GM20431 (cell line): ENCODE measurements around the gene STK38.
"Not testable (repeated sequence)": the region's sequence is repeated elsewhere in the genome, so short reads cannot be mapped to it uniquely, and the experiment has no call there.

Experiments
- in situ Hi-C: fragments of 300-500 bp; cut with MseI, MboI; formaldehyde crosslinking; loops from one replicate; pipeline ENCODE4 v1.15.0; 2020; ENCODE audit warnings: low sequenced_read_pairs; ENCODE audit not compliant: unreplicated experiment

STK38 gene

GRCh38 chr6:36546920-36547645 lies at the start of gene STK38:
STK38 (minus strand) TSS chr6:36547479; CDS start chr6:36540202, 7,277 bp downstream.
- in situ Hi-C loops, result no loop called here

DNA sequence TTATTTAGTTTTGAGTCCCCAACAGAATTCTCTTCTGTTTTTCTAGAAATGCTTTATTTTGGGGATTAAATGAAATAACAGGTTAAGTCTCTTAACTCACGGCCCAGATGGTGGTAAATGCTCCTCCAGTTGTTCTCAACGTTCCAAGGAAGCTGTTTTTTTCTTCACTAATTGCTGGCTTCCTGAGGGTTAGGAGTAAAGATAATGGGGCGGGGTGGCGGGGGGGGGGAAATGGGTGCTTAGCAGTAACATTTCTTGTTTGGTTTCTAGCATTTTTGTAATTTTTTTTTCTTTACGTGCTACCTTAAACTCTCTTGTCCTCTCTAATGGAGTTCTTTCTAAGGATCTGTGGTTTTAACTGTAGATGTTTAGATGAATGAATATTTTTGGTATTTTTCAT lies 49.1 kb upstream of the STK38 start:
- in situ Hi-C loops, result no loop called here

DNA sequence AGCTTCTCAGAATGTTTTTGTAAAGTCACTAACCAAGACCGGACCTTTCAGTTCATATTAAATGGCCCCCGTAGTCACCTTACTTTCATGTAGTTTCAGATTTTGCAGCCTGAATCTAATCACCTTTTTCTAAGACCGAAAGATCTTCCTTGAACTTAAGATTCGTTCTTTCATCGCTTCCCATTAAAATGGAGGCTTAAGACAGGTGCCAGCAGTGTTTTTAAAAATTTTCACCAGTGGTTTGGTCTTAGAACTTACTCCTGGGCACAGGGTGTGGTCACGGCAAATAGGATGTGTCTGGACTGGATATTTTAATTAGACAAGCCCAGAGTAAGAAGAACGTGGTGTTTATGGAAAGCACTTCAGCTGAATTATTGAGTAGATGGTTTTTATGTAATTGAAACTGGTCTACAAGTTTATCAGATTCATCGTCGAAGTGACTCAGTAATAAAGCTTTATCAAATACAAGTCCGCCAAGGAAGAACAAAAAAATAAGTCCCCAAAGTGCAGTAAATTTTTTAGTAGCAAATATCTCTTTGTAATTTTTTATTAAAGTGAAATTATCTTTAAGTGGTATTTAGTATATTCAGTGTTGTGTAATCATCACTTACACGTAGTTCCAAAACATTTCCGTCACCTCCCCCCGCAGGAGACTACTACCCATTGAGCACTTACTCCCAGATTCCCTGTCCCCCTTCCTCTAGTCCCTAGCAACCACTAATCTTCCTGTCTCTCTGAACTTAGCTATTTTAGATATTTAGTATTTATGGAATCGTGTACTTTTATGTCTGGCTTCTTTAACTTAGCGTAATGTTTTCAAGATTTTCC lies 47.8 kb upstream of the STK38 start:
- in situ Hi-C loops, result no loop called here

DNA sequence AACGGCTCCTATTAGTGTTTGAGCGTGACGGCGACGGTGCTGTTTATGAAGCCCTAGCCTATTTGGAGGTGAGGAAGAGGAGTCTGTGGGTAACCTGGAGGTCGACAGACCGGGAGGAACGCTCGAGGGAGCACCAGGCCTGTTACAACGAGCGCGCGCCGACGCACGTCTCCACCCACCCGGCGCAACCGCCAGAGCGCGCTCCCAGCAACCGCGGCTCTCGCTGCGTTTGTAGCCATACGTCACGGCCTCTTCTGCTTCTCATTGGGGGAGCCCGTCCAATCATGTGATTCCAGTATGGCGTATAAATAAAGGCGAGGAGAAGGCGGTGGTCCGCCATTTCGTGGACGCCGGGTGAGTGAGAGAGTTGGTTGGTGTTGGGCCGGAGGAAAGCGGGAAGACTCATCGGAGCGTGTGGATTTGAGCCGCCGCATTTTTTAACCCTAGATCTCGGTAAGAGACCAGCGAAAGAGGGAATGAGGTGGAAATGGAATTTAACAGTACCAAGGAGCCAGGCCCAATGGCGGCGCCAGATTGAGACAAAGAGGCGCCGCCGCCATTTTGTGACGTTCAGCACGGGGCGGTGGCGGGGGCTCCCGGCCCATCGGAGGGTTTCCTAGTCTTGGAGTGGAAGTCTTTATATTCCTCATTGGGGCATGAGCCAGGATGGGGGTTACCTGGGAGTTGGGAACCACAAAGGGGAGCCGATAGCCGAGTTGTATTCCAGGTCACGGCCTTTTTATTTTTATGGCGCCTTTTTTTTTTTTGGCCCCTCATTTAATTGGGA lies 46.9 kb upstream of the STK38 start, which contains the start of gene SRSF3:
SRSF3 (plus strand) TSS at position 334 of the 787 bp plus-strand sequence. CDS start 2,401 bp downstream, outside the sequence.
- in situ Hi-C loops, result no loop called here

GRCh38 chr6:36593569-36594028 lies 46.3 kb upstream of the STK38 start:
- in situ Hi-C loops, result no loop called here

GRCh38 chr6:36592221-36592655 lies 45.0 kb upstream of the STK38 start:
- in situ Hi-C loops, result no loop called here

DNA sequence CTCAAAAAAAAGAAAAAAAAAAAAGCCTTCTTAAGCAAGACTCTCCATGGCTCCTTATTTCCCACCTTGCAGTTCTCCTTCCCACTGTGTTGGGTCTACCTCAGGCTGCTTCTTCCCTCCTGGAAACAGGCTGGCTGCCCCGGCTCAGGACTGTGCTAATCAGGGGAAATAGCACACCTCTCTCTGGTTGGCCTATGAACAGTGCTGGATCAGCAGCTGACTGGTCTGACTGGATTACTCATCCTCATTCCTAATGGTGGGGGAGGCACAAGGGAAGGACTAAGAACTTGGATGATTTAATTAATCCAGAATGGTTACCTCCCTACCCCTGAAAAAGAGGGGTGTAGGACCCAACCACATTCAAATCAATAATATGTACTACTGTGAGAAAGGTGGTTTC lies 43.0 kb upstream of the STK38 start:
- in situ Hi-C loops, result no loop called here

- in situ Hi-C loops, result not testable (repeated sequence)
These were observed 41.7 kb upstream of the STK38 start for GRCh38 chr6:36589025-36589400.

DNA sequence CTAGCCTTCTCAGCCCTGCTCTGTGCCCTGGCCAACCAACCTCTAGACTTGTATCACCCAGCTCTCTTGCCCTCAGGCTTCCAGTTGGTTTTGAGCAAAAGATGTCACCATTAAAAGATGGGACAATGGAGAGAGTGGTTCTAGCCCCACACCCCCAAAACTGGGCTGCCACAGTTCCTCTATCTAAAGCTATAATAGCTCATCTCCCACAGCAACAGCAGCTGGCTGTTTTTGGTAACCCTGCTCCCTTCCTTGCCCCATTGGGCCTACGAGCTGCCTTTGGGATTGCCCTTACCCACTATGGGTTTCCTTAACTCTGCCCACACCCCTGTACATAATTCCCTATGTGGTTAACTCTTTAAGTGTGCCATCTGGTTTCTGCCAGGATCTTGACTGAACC lies 39.3 kb upstream of the STK38 start:
- in situ Hi-C loops, result no loop called here

DNA sequence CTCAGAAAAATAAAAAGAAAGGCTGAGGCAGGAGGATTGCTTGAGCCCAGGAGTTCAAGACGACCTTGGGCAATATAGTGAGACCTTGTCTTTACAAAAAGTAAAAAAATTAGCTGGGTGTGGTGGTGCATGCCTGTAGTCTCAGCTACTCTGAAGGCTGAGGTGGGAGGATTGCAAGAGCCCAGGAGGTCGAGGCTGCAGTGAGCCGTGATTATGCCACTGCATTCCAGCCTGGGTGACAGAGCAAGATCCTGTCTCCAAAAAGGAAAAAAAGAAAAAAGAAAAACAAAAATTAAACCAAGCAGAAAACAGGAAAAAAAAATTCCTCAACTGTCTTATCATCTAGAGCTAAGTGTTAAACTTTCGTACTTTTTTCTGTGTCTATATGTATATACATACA lies 34.4 kb upstream of the STK38 start:
- in situ Hi-C loops, result no loop called here

GRCh38 chr6:36580184-36580526 lies 32.9 kb upstream of the STK38 start:
- in situ Hi-C loops, result no loop called here

DNA sequence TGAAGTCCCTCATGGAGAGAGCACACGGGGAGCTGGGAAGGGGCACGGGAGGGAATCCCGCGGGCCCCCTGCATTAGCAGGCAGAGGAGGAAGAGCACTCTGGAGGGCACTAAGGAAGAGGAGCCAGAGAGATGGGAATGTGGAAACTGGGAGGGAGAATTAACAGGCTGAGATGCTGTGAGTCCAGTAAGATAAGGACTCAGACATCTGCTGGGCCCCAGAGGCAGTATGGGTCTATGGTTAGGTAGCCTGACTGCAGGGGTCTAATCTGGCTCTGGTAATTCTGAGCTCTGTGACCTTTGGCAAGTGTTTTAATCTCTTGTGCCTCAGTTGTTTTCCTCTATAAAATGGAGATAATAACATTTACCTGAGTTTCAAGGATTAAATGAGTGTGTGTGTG lies 31.2 kb upstream of the STK38 start:
- in situ Hi-C loops, result no loop called here

- in situ Hi-C loops, result no loop called here
These were observed 30.8 kb upstream of the STK38 start for GRCh38 chr6:36578030-36578429.

- in situ Hi-C loops, result no loop called here
These were observed 30.0 kb upstream of the STK38 start for GRCh38 chr6:36577301-36577700.

DNA sequence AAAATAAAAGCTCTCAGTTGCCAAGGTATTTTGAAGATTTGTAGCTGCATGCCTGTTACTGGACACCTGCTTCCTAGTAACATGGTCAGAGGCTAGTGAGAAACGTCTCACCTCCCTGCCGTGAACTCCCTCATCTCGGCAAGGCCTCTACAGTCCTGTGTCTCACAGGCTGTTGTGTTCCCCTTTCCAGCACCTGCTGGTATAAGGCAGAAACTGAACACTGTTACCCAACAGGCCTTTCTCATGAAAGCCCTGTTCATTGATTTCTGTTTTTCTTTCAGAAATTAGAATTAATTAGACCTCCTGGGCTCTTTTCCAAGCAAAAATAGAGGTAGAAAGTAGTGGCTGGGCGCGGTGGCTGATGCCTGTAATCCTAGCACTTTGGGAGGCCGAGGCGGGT lies 29.3 kb upstream of the STK38 start:
- in situ Hi-C loops, result no loop called here

- in situ Hi-C loops, result no loop called here
These were observed 27.4 kb upstream of the STK38 start for GRCh38 chr6:36574679-36575078.

DNA sequence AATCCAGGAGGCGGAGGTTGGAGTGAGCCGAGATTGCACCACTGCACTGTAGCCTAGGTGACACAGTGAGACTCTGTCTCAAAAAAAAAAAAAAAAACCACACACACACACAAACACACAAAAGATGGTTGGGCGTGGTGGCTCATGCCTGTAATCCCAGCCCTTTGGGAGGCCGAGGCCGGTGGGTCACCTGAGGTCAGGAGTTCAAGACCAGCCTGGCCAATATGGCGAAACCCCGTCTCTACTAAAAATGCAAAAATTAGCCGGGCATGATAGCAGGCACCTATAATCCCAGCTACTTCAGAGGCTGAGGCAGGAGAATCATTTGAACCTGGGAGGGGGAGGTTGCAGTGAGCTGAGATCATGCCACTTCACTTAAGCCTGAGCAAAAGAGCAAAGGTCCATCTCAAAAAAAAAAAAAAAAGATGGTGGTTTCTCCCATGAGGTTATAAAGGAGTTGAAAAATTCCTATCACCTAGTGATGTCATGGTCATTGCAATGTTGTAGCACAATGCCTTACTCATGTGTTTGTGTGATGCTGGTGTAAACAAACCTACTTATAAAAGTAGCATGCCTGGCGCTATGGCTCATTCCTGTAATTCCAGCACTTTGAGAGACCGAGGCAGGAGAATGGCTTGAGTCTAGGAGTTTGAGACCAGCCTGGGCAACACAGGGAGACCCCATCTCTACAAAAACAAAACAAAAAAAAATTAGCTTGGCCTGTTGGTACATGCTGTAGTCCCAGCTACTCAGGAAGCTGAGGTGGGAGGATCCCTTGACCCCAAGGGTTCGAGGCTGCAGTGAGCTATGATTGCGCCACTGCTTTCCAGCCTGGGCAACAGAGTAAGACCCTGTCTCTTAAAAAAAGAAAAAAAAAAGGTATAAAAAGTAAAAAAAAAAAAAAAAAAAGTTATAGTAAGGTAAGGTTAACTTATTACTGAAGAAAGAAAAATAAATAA lies 25.4 kb upstream of the STK38 start:
- in situ Hi-C loops, result not testable (repeated sequence)

DNA sequence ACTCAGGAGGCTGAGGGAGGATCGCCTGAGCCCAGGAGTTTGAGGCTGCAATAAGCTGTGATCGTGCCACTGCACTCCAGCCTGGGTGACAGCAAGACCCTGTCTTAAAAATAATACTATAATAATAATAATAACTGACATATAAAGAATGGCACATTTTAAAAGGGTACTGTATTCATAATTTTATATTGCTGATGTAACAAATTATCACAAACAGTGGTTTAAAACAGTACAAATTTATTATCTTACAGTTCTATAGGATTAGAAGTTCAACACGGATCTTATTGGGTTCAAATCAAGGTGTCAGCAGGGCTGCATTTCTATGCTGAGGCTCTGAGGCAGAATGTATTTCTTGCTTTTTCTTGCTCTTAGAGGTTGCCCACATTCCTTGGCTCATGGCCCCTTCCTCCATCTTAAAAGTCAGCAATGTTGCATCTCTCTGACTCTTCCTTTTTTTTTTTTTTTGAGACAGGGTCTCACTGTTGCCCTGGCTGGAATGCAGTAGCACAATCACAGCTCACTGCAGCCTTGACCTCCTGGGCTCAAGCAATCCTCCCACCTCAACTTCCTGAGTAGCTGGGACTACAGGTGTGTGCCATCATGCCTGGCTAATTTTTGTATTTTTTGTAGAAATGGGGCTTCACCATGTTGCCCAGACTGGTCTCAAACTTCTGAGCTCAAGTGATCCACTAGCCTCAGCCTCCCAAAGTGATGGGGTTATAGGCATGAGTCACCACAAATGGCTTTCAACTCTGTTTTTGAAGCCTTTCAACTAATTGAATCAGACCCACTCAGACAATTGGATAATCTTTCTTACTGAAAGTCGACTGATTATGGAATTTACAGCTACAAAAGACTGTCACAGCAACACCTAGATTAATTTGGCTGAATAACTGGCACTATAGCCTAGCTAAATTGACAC lies 24.1 kb upstream of the STK38 start:
- in situ Hi-C loops, result no loop called here
